Panc1 (cell line): ENCODE measurements around the gene TAS2R39. TPM values are rescaled to one million over a fixed set of nuclear protein-coding genes. Genes with fewer than 3 reads are reported as not detected.

Source experiments
- ATAC-seq: fragments of 200-7000 bp; cut with Tn5 transposase; 2 replicates; pipeline ENCODE4 v1.9.1; 2020; ENCODE audit warnings: mild to moderate bottlenecking, moderate library complexity
- BruUV-seq: library from RNA; stranded (reverse); fragments of 400-500 nt; replicated peaks from 2 replicates; lab custom pipeline; 2021; lab: Mats Ljungman, UMichigan
- CTCF ChIA-PET: fragments of 300-600 bp; sonication (Branson Sonifier 250); formaldehyde crosslinking; loops from one replicate; lab custom pipeline; 2022; ENCODE audit warnings: antibody characterized with exemption; lab: Charles Lee
- POLR2A ChIA-PET: fragments of 300-600 bp; sonication (Branson Sonifier 250); formaldehyde crosslinking; loops from one replicate; lab custom pipeline; 2022; ENCODE audit warnings: antibody characterized with exemption; lab: Charles Lee
- DNase-seq: peaks from one replicate; pipeline ENCODE4 v3.0.0-alpha.2; 2010; ENCODE audit warnings: low read depth, low spot score
- H3K27ac ChIP-seq: 2 replicates; pipeline ENCODE4 v1.5.1; 2011; ENCODE audit warnings: mild to moderate bottlenecking, low read length, inconsistent platforms
- H3K27me3 ChIP-seq: fragments of 200-500 bp; sonication (Bioruptor generic); 2 replicates; pipeline ENCODE4 v1.6.0; 2014; ENCODE audit warnings: low read length, inconsistent platforms; ENCODE audit not compliant: control insufficient read depth, insufficient read depth
- H3K36me3 ChIP-seq: fragments of 200-500 bp; sonication (Bioruptor generic); 2 replicates; pipeline ENCODE4 v1.5.1; 2014; ENCODE audit warnings: inconsistent platforms, mild to moderate bottlenecking, low read length, moderate library complexity; ENCODE audit not compliant: control insufficient read depth, insufficient read depth
- H3K4me1 ChIP-seq: 2 replicates; pipeline ENCODE4 v1.5.1; 2011; ENCODE audit warnings: inconsistent platforms, mild to moderate bottlenecking, low read length, moderate library complexity; ENCODE audit not compliant: control insufficient read depth, insufficient read depth
- H3K4me3 ChIP-seq, 2 experiments: 2 replicates each; pipeline ENCODE4 v1.5.1; 2011 to 2012; ENCODE audit warnings: low read depth in 2 of 2, low read length in 2 of 2, mild to moderate bottlenecking in 2 of 2, inconsistent platforms in 1 of 2, moderate library complexity in 1 of 2
- H3K9me3 ChIP-seq: fragments of 200-500 bp; sonication (Bioruptor generic); 2 replicates; pipeline ENCODE4 v1.5.1; 2014; ENCODE audit warnings: low read depth, mild to moderate bottlenecking, inconsistent platforms, low read length, moderate library complexity; ENCODE audit not compliant: control insufficient read depth, insufficient read depth
- POLR2AphosphoS5 ChIP-seq: IDR thresholded peaks from 2 replicates; pipeline ENCODE4 v1.6.1; 2012; ENCODE audit warnings: mild to moderate bottlenecking, low read depth, low read length, moderate library complexity
- SIN3A ChIP-seq: IDR thresholded peaks from 2 replicates; pipeline ENCODE4 v1.6.1; 2012; ENCODE audit warnings: low read depth, mild to moderate bottlenecking, low read length, moderate library complexity, borderline replicate concordance; ENCODE audit not compliant: insufficient read depth
- TCF7L2 ChIP-seq: IDR thresholded peaks from 2 replicates; pipeline ENCODE4 v1.6.1; 2011; ENCODE audit warnings: mild to moderate bottlenecking, low read depth, low read length, inconsistent platforms
- in situ Hi-C: cut with HindIII; loops from 2 replicates; pipeline ENCODE4 v1.10.0; 2016; ENCODE audit warnings: low sequenced_read_pairs, low pct_unique_long_range_greater_than_20kb
- intact Hi-C: fragments of 100-400 bp; cut with micrococcal nuclease; formaldehyde crosslinking; loops from one replicate; pipeline ENCODE4 v1.10.0; 2022; ENCODE audit not compliant: unreplicated experiment
- total RNA-seq: library from RNA; stranded (reverse); gene quantifications from one replicate; pipeline ENCODE4 v1.2.1, GENCODE V29; 2021; ENCODE audit not compliant: unreplicated experiment
- TF ChIP-seq, protein P1 (sequence below), 2 experiments: IDR thresholded peaks; 2 replicates each; pipeline ENCODE4 v1.6.1; 2011 to 2012; ENCODE audit warnings: low read depth in 2 of 2, control low read depth in 1 of 2, low read length in 1 of 2, mild to moderate bottlenecking in 1 of 2, moderate library complexity in 1 of 2; ENCODE audit not compliant: insufficient read depth in 1 of 2
- TF ChIP-seq, protein P2 (sequence below): fragments of 450-650 bp; IDR thresholded peaks from 2 replicates; pipeline ENCODE4 v1.5.1; 2017; ENCODE audit warnings: mild to moderate bottlenecking

TAS2R39 gene
- total RNA-seq, 1 experiment from 2014 or later: not detected

DNA sequence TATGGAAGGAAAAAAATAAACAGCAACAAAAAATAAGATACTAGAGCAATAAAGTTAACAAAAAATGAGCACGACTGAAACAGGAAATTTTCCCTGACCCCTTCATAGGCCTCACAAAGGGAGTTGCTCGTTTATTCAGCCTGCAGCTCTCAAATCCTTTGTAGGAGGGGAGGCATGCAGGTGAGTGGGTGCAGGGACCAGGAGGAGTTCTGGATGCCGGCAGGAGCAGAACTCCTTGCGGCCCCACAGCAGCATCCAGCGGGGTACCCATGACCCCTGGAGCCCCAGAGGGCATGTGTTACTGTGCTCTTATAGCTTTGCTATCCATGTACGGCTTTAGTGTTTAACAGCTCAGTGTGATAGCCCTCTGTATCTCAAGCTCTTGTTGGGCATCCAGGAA is 5.8 kb downstream of the TAS2R39 start:
- ChIA-PET POLR2A (no interaction called here), CTCF (no interaction called here)
- ATAC-seq (no peak), DNase-seq (no peak)
- TF ChIP-seq, protein P1, sequence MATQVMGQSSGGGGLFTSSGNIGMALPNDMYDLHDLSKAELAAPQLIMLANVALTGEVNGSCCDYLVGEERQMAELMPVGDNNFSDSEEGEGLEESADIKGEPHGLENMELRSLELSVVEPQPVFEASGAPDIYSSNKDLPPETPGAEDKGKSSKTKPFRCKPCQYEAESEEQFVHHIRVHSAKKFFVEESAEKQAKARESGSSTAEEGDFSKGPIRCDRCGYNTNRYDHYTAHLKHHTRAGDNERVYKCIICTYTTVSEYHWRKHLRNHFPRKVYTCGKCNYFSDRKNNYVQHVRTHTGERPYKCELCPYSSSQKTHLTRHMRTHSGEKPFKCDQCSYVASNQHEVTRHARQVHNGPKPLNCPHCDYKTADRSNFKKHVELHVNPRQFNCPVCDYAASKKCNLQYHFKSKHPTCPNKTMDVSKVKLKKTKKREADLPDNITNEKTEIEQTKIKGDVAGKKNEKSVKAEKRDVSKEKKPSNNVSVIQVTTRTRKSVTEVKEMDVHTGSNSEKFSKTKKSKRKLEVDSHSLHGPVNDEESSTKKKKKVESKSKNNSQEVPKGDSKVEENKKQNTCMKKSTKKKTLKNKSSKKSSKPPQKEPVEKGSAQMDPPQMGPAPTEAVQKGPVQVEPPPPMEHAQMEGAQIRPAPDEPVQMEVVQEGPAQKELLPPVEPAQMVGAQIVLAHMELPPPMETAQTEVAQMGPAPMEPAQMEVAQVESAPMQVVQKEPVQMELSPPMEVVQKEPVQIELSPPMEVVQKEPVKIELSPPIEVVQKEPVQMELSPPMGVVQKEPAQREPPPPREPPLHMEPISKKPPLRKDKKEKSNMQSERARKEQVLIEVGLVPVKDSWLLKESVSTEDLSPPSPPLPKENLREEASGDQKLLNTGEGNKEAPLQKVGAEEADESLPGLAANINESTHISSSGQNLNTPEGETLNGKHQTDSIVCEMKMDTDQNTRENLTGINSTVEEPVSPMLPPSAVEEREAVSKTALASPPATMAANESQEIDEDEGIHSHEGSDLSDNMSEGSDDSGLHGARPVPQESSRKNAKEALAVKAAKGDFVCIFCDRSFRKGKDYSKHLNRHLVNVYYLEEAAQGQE (IDR thresholded peaks at IDR 0.05; ENCODE audit: insufficient read depth in 1 of 2, low read depth in 2 of 2, low read length in 1 of 2): no peak
- no peak for TF ChIP-seq SIN3A
- TF ChIP-seq, protein P2, sequence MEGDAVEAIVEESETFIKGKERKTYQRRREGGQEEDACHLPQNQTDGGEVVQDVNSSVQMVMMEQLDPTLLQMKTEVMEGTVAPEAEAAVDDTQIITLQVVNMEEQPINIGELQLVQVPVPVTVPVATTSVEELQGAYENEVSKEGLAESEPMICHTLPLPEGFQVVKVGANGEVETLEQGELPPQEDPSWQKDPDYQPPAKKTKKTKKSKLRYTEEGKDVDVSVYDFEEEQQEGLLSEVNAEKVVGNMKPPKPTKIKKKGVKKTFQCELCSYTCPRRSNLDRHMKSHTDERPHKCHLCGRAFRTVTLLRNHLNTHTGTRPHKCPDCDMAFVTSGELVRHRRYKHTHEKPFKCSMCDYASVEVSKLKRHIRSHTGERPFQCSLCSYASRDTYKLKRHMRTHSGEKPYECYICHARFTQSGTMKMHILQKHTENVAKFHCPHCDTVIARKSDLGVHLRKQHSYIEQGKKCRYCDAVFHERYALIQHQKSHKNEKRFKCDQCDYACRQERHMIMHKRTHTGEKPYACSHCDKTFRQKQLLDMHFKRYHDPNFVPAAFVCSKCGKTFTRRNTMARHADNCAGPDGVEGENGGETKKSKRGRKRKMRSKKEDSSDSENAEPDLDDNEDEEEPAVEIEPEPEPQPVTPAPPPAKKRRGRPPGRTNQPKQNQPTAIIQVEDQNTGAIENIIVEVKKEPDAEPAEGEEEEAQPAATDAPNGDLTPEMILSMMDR: no peak
- no peak for TF ChIP-seq POLR2AphosphoS5
- no peak for TF ChIP-seq TCF7L2
- in situ Hi-C loops (no loop called here), intact Hi-C loops (no loop called here)
- Histone ChIP-seq H3K27me3 (no peaks in the 10 kb centered on the region), H3K4me3 (no peak overlapping the region), H3K27ac (no peak overlapping the region), H3K9me3 (no peaks in the 10 kb centered on the region), H3K36me3 (no peaks in the 10 kb centered on the region), H3K4me1 (no peaks in the 10 kb centered on the region)
- no TSS peak for BruUV-seq

DNA sequence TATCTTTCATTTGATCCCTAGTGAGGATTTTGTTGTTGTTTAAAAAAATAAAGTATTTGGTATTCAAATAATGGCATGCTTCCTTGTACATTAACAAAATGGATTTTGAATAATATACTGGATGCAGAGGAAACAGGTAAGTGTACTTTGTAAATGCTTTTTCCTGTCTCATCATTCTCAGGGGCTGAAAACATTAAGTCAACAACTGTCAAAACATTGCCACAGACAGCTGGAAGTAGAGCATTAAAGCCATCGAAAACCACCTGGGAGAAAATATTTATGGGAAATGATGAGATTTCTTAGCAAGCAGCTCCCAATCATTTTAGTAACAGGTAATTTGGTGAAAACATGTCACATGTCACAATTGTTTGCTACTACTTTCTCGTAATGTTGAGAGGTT is 10.7 kb downstream of the TAS2R39 start:
- DNase-seq (no peak), ATAC-seq (no peak)
- H3K9me3 ChIP-seq: no peaks in the 10 kb centered on the region
- no peak overlapping the region for H3K4me3 ChIP-seq
- no peaks in the 10 kb centered on the region for H3K27me3 ChIP-seq
- TF ChIP-seq, protein P2: no peak
- TF ChIP-seq, protein P1 (IDR thresholded peaks at IDR 0.05; ENCODE audit: insufficient read depth in 1 of 2, low read depth in 2 of 2, low read length in 1 of 2): no peak
- TF ChIP-seq SIN3A: no peak
- intact Hi-C loops (no loop called here), in situ Hi-C loops (no loop called here)
- no TSS peak for BruUV-seq
- no peaks in the 10 kb centered on the region for H3K36me3 ChIP-seq
- H3K27ac ChIP-seq: no peak overlapping the region
- ChIA-PET CTCF (no interaction called here), POLR2A (no interaction called here)
- H3K4me1 ChIP-seq: no peaks in the 10 kb centered on the region
